Calu3 (cell line): ENCODE measurements around the gene HSD17B8. TPM values are rescaled to one million over a fixed set of nuclear protein-coding genes. Genes with fewer than 3 reads are reported as not detected.

Experiments
- BruUV-seq: library from RNA; stranded (reverse); fragments of 400-500 nt; replicated peaks from 2 replicates; lab custom pipeline; 2021; lab: Mats Ljungman, UMichigan
- CTCF ChIA-PET: fragments of 300-600 bp; sonication (Branson Sonifier 250); formaldehyde crosslinking; loops from one replicate; lab custom pipeline; 2022; ENCODE audit warnings: antibody characterized with exemption; lab: Charles Lee
- DNase-seq: peaks from one replicate; pipeline ENCODE4 v3.0.0; 2022
- H3K27ac Mint-ChIP-seq: one replicate; pipeline ENCODE4 v1.8.0; 2022; ENCODE audit warnings: mixed read lengths; ENCODE audit not compliant: unreplicated experiment
- H3K27me3 Mint-ChIP-seq: one replicate; pipeline ENCODE4 v1.8.0; 2022; ENCODE audit warnings: mixed read lengths; ENCODE audit not compliant: unreplicated experiment
- H3K36me3 Mint-ChIP-seq: one replicate; pipeline ENCODE4 v1.8.0; 2022; ENCODE audit warnings: mild to moderate bottlenecking, moderate library complexity, mixed read lengths; ENCODE audit not compliant: insufficient read depth, unreplicated experiment
- H3K4me1 Mint-ChIP-seq: one replicate; pipeline ENCODE4 v1.8.0; 2022; ENCODE audit warnings: mild to moderate bottlenecking, low read depth, mixed read lengths; ENCODE audit not compliant: unreplicated experiment
- H3K4me3 Mint-ChIP-seq: one replicate; pipeline ENCODE4 v1.8.0; 2022; ENCODE audit warnings: mild to moderate bottlenecking, low read depth, moderate library complexity, mixed read lengths; ENCODE audit not compliant: unreplicated experiment
- H3K9me3 Mint-ChIP-seq: one replicate; pipeline ENCODE4 v1.8.0; 2022; ENCODE audit warnings: low read depth, mixed read lengths; ENCODE audit not compliant: unreplicated experiment
- CTCF ChIP-seq: fragments of 200-600 bp; IDR thresholded peaks from one replicate; pipeline ENCODE4 v1.8.0; 2022; ENCODE audit warnings: antibody characterized with exemption; ENCODE audit not compliant: unreplicated experiment
- intact Hi-C: fragments of 100-400 bp; cut with micrococcal nuclease; formaldehyde crosslinking; loops from one replicate; pipeline ENCODE4 v1.10.0; 2022; ENCODE audit not compliant: unreplicated experiment
- total RNA-seq: library from RNA; stranded (reverse); gene quantifications from 2 replicates; pipeline ENCODE4 v1.2.3, GENCODE V29; 2022

HSD17B8 gene
- total RNA-seq, 1 experiment from 2014 or later, result 41.7 TPM

GRCh38 chr6:33191383-33192104 lies 12.9 kb upstream of the HSD17B8 start:
- no peaks in the 10 kb centered on the region for H3K9me3 Mint-ChIP-seq
- CTCF ChIA-PET, result no interaction called here
- BruUV-seq, result no TSS peak
- peak overlapping the region; percentile 15 for H3K4me3 Mint-ChIP-seq
- peaks cover 12% of the 10 kb centered on the region for H3K4me1 Mint-ChIP-seq
- no peak for TF ChIP-seq CTCF
- H3K27ac Mint-ChIP-seq, result no peak overlapping the region
- peaks cover 69% of the 10 kb centered on the region for H3K27me3 Mint-ChIP-seq
- H3K36me3 Mint-ChIP-seq, result peaks cover 33% of the 10 kb centered on the region
- peak; percentile 44 for DNase-seq
- intact Hi-C loops, result no loop called here

- CTCF ChIA-PET, result no interaction called here
- peaks cover 63% of the 10 kb centered on the region for H3K27me3 Mint-ChIP-seq
- DNase-seq, result no peak
- TF ChIP-seq CTCF, result no peak
- peaks cover 37% of the 10 kb centered on the region for H3K36me3 Mint-ChIP-seq
- peak within 1 kb of the TSS; percentile 12 for H3K27ac Mint-ChIP-seq
- no TSS peak for BruUV-seq
- peaks cover 15% of the 10 kb centered on the region for H3K4me1 Mint-ChIP-seq
- intact Hi-C loops, result no loop called here
- peak within 1 kb of the TSS; percentile 57 for H3K4me3 Mint-ChIP-seq
- H3K9me3 Mint-ChIP-seq, result no peaks in the 10 kb centered on the region
Measured at GRCh38 chr6:33192105-33192646, 12.3 kb upstream of the HSD17B8 start, which contains the start of gene COL11A2. Gene COL11A2 (minus strand): TSS chr6:33192467. CDS start chr6:33192240, 227 bp downstream.

GRCh38 chr6:33192671-33193602 lies 11.5 kb upstream of the HSD17B8 start:
- TF ChIP-seq CTCF, result no peak
- Mint-ChIP-seq H3K36me3 (peaks cover 44% of the 10 kb centered on the region), H3K4me3 (peak overlapping the region; percentile 57), H3K9me3 (no peaks in the 10 kb centered on the region), H3K4me1 (peaks cover 23% of the 10 kb centered on the region), H3K27ac (peak overlapping the region; percentile 12), H3K27me3 (peaks cover 55% of the 10 kb centered on the region)
- intact Hi-C loops, result no loop called here
- CTCF ChIA-PET, result no interaction called here
- BruUV-seq, result no TSS peak
- DNase-seq, result peak; percentile 41

- no peaks in the 10 kb centered on the region for H3K9me3 Mint-ChIP-seq
- CTCF ChIA-PET, result no interaction called here
- no TSS peak for BruUV-seq
- peaks cover 51% of the 10 kb centered on the region for H3K36me3 Mint-ChIP-seq
- H3K27ac Mint-ChIP-seq, result no peak overlapping the region
- peak overlapping the region; percentile 57 for H3K4me3 Mint-ChIP-seq
- intact Hi-C loops, result no loop called here
- TF ChIP-seq CTCF, result no peak
- H3K4me1 Mint-ChIP-seq, result peaks cover 30% of the 10 kb centered on the region
- DNase-seq, result no peak
- H3K27me3 Mint-ChIP-seq, result peaks cover 48% of the 10 kb centered on the region
Measured at GRCh38 chr6:33193619-33194018, 10.8 kb upstream of the HSD17B8 start.
